GM10248 (cell line): Measurements from ENCODE around the gene ZDHHC3.
A peak's percentile ranks its signal among the peaks of the same experiment; 100 is the strongest.

Source experiments
- CTCF ChIA-PET: fragments of 300-600 bp; sonication (Branson Sonifier 250); formaldehyde crosslinking; extraction: SDS; loops from one replicate; lab custom pipeline; 2021; ENCODE audit warnings: antibody characterized with exemption; lab: Yijun Ruan, JAX
- POLR2A ChIA-PET: fragments of 350-650 bp; sonication (Branson Sonifier 250); formaldehyde crosslinking; extraction: SDS; loops from one replicate; lab custom pipeline; 2020; ENCODE audit warnings: antibody characterized with exemption; lab: Yijun Ruan, JAX
- DNase-seq: peaks from one replicate; pipeline ENCODE4 v3.0.0; 2012; ENCODE audit errors: extremely low spot score
- TF ChIP-seq, protein P1 (sequence below): IDR thresholded peaks from 2 replicates; pipeline ENCODE4 v1.5.1; 2012; ENCODE audit warnings: mild to moderate bottlenecking, low read depth; ENCODE audit errors: extremely low read depth, missing control alignments, control extremely low read depth

Gene ZDHHC3

DNA sequence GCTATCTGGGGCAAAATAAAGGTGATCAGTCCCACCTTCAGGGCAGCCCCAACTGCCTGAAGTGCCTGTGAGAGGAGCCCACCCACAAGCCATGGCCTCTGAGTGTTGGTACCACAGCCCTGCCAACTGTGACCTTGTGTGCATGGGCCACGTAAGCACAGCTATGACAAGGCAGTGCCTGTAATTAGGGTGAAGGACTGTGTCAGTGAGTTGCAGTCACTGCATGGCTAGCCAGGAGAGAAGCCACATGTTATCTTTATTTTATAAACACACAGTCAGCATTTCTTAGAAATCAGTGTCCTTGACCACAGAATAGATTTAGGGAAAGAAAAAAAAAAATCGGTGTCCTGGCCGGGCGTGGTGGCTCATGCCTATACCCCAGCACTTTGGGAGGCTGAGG is 24.8 kb upstream of the ZDHHC3 start:
- DNase-seq: no peak
- TF ChIP-seq, protein P1, sequence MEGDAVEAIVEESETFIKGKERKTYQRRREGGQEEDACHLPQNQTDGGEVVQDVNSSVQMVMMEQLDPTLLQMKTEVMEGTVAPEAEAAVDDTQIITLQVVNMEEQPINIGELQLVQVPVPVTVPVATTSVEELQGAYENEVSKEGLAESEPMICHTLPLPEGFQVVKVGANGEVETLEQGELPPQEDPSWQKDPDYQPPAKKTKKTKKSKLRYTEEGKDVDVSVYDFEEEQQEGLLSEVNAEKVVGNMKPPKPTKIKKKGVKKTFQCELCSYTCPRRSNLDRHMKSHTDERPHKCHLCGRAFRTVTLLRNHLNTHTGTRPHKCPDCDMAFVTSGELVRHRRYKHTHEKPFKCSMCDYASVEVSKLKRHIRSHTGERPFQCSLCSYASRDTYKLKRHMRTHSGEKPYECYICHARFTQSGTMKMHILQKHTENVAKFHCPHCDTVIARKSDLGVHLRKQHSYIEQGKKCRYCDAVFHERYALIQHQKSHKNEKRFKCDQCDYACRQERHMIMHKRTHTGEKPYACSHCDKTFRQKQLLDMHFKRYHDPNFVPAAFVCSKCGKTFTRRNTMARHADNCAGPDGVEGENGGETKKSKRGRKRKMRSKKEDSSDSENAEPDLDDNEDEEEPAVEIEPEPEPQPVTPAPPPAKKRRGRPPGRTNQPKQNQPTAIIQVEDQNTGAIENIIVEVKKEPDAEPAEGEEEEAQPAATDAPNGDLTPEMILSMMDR: no peak
- POLR2A ChIA-PET: no interaction called here
- CTCF ChIA-PET: interaction anchor here (0.9 to 1.6 kb wide), 3 partner anchors 8 to 13 kb away, joined by 3 to 5 read pairs (median 4); no protein-coding TSS in a partner anchor

DNA sequence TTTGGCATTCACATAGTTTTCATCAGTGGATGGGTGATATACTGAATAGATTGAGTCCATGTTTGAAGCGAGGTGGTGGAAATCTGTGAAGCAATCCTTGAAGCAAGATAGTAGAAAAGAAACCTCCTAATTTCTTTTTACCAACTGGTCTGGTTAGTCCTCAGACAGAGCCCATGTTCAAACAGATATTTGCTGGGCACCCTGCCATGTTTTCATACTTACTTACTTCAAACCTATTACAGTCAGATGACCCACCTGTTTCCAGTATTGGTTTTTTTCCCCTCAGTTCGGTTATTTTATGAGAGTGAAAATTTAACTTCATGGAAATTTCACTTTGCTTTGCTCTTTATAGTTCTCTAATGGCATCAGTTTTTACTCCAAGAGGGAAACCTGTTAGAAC is 23.8 kb upstream of the ZDHHC3 start:
- DNase-seq: no peak
- CTCF ChIA-PET: interaction anchor here (1.6 to 2.0 kb wide), 2 partner anchors 9 to 12 kb away, joined by 5 to 6 read pairs; no protein-coding TSS in a partner anchor
- TF ChIP-seq, protein P1: no peak
- POLR2A ChIA-PET: no interaction called here

DNA sequence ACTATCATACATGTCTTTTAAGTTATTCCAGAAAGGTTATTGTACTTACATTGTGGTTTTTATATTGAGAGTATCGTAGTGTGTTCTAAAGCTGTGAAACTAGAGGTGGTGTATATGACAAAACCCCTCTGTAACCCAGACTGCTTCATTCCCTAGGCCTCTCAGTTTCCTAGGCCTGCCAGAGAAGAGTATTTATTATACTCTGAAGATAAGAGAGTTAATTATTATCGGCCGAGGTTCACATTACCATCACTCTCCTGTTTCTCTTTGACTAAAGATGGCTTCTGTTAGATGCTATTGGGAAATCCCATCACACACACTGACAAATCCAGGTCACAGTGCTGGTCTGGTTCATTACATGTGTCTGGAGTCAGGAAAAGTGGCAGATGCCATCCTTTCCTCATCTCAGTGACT is 20.6 kb upstream of the ZDHHC3 start:
- POLR2A ChIA-PET: no interaction called here
- peak; percentile 24 for DNase-seq
- CTCF ChIA-PET: interaction anchor here (1.1 to 3.0 kb wide), 3 partner anchors 9 to 44 kb away, joined by 3 to 13 read pairs (median 3); no protein-coding TSS in a partner anchor
- TF ChIP-seq, protein P1: no peak

DNA sequence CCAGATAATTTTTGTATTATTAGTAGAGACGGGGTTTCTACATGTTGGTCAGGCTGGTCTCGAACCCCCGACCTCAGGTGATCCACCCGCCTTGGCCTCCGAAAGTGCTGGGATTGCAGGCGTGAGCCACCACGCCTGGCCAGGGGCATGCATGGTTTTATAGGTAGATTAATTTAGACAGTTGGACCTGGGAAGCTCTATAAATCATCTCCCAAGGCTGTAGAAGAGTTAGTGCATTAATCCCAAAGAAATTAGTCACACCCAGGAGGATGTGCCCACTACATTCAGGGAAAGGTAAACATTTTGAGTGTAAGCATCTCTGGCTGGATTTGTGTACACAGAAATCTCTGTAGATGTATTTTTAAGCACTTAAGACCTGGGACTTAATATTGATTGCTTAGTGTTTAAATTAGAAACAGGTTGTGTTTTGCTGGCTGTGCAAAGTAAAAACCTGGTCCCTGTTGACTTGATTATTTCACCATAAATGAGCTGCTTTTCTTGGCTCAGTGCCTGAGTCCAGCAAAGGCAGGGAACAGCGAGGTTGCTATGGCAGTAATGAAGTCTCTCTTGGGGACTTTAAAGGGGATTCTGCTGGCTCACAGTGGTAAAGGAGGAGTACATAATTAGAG is 19.3 kb upstream of the ZDHHC3 start:
- TF ChIP-seq, protein P1: no peak
- ChIA-PET POLR2A (no interaction called here), CTCF (interaction anchor here (1.0 to 5.4 kb wide), 5 partner anchors 8 to 1083 kb away, joined by 3 to 44 read pairs (median 4); no protein-coding TSS in a partner anchor)
- DNase-seq: no peak

DNA sequence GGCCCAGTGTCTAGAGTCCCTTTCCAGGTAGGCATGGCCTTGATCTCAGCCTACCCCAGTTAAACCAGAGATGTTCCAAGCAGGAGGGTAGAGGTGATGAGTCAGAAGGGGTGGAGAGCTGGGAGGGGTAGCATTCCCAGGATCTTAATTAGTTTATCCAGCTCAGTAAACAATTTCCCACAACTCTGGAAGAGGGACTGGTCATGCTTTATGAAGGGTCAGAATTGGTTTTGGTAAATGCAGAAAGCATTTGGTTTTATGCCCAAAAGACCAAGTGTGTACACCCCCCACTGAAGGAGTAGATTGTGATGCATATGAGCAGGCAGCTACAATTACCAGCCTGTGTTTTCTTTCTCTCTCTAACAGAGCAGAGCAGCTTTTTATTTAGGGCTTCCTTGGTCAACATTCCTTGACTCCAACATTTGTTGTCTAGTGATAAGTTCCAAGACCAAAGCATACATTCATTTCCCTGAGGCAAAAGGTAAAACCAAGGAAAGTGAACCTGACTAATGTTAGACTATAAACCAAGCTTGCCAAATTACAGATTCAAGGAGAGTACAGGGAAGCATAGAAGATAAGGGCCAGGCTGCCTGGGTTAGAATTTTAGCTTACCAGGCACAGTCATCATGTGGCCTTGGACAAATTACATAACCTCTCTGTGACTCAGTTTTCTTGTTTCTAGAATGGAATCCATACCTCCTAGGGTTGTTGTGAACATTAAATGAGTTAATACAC is 17.7 kb upstream of the ZDHHC3 start:
- CTCF ChIA-PET: interaction anchor here (1.0 to 5.4 kb wide), 7 partner anchors 10 to 1084 kb away, joined by 3 to 44 read pairs (median 4); no protein-coding TSS in a partner anchor
- POLR2A ChIA-PET: no interaction called here
- no peak for DNase-seq
- TF ChIP-seq, protein P1: no peak
